Ovary (tissue), 3 donors: ENCODE results near the gene APP.

Experiments used
- CTCF ChIP-seq, 3 donors: fragments of 450-650 bp in 2 of 3; fragments of 200-600 bp in 1 of 3; IDR thresholded peaks; one replicate each; pipeline versions ENCODE4 v1.5.1 to v1.8.0; 2016 to 2022; ENCODE audit warnings: antibody characterized with exemption in 3 of 3, mild to moderate bottlenecking in 1 of 3
- POLR2A ChIP-seq: fragments of 450-650 bp; IDR thresholded peaks from one replicate; pipeline ENCODE4 v1.6.1; 2017; ENCODE audit warnings: antibody characterized with exemption, mild to moderate bottlenecking, moderate library complexity
- donor health status: DM: no; HTN: no; CAD: no.

GRCh38 chr21:25997788-25998611 is 172.6 kb downstream of the APP start:
- TF ChIP-seq CTCF (IDR thresholded peaks at IDR 0.05) (no peak), POLR2A (no peak)
